ENCODE measurements around the gene ESR2. TPM values are rescaled to one million over a fixed set of nuclear protein-coding genes. Genes with fewer than 3 reads are reported as not detected.

Gene ESR2
- total and polyA plus RNA-seq, 2 of the 8 experiments (the other 6 are each of a cell fraction or from before 2014, with no cell fraction given): 0.19 to 0.23 TPM

GRCh38 chr14:64213086-64213485, 81.1 kb downstream of the ESR2 start:
- no peak for DNase-seq (ENCODE audit: low read depth in 1 of 2, low spot score in 2 of 2)
- no peak for FAIRE-seq

More at GRCh38 chr14:64213086-64213485, 81.1 kb downstream of the ESR2 start:
- Histone ChIP-seq H2BK15ac (ENCODE audit: low read length) (no peak overlapping the region), H3K79me1 (ENCODE audit: low read depth, low read length) (no peaks in the 10 kb centered on the region), H3K56ac (replicated peaks; ENCODE audit: insufficient read length, low read depth, low read length) (no peak overlapping the region), H3K14ac (ENCODE audit: insufficient read length) (no peak overlapping the region), H3K4me3 (ENCODE audit: extremely low read depth in 1 of 4, insufficient read depth in 2 of 4, low read depth in 3 of 4, low read length in 4 of 4) (no peak overlapping the region), H2AK5ac (ENCODE audit: low read depth, low read length) (no peak overlapping the region), H3K23me2 (ENCODE audit: low read depth, low read length) (no peaks in the 10 kb centered on the region), H3K23ac (ENCODE audit: insufficient read length) (no peak overlapping the region), H3K27ac (ENCODE audit: low read depth, low read length) (no peak overlapping the region), H2BK12ac (ENCODE audit: low read depth, low read length) (no peak overlapping the region), H2AFZ (ENCODE audit: low read length) (no peak overlapping the region), H3K4me1 (replicated peaks in 1 of 4; ENCODE audit: control insufficient read depth in 3 of 4, insufficient read depth in 4 of 4, low read length in 3 of 4) (no peaks in the 10 kb centered on the region), H3K18ac (ENCODE audit: extremely low read depth, low read length) (no peak overlapping the region), H3K4ac (replicated peaks; ENCODE audit: insufficient read length, low read depth, low read length) (no peak overlapping the region), H2BK5ac (ENCODE audit: low read depth, low read length) (no peak overlapping the region), H3K4me2 (ENCODE audit: insufficient read depth in 1 of 2, low read depth in 2 of 2, low read length in 2 of 2) (no peak overlapping the region), H3K9ac (replicated peaks in 1 of 4; ENCODE audit: extremely low read depth in 1 of 4, low read depth in 3 of 4, low read length in 3 of 4) (no peak overlapping the region), H4K91ac (replicated peaks; ENCODE audit: insufficient read length, low read length) (no peak overlapping the region), H3K9me3 (ENCODE audit: insufficient read depth in 2 of 2, low read depth in 1 of 2, low read length in 1 of 2) (no peaks in the 10 kb centered on the region), H3K36me3 (ENCODE audit: control insufficient read depth in 2 of 4, insufficient read depth in 4 of 4, low read length in 3 of 4) (peaks cover 12 to 67% (median 41%) of the 10 kb centered on the region in 4 experiments; a peak in 7 of 8 replicates), H4K5ac (ENCODE audit: insufficient read length, low read depth, low read length) (no peak overlapping the region), H3K27me3 (replicated peaks in 1 of 4; ENCODE audit: control insufficient read depth in 3 of 4, extremely low read depth in 1 of 4, insufficient read depth in 3 of 4, low read length in 3 of 4) (no peaks in the 10 kb centered on the region), H4K8ac (ENCODE audit: extremely low read depth, insufficient read depth, low read length) (no peak overlapping the region), H4K20me1 (replicated peaks in 1 of 2; ENCODE audit: control insufficient read depth in 1 of 2, insufficient read depth in 2 of 2, low read length in 2 of 2) (peaks cover 2 to 3% of the 10 kb centered on the region in 2 experiments), H2BK120ac (replicated peaks; ENCODE audit: low read depth, low read length) (no peak overlapping the region), H2BK20ac (ENCODE audit: low read length) (no peak overlapping the region), H3K79me2 (ENCODE audit: control insufficient read depth in 1 of 2, insufficient read depth in 2 of 2, low read length in 2 of 2) (no peaks in the 10 kb centered on the region)
- CTCF ChIA-PET (ENCODE audit: partially characterized antibody): interaction anchor here (0.6 to 1.7 kb wide), 5 partner anchors 12 to 82 kb away, joined by 3 to 4 read pairs (median 3); partner anchors contain the start of gene ESR2
- 92% methylated on average over 5 of the region's 5 CpGs; no CpG with 5 or more reads in 1 of the 2 experiments for WGBS, 2 experiments (ENCODE audit: extremely low coverage in 1 of 2, insufficient coverage in 1 of 2, insufficient read length in 1 of 2, insufficient replicate concordance in 2 of 2, low coverage in 1 of 2, low lambda C conversion rate in 2 of 2, missing lambda C conversion rate in 1 of 2)
- TF ChIP-seq RAD21 (IDR thresholded peaks at IDR 0.05 in 1 of 2, conservative IDR thresholded peaks at IDR 0.05 in 1 of 2; ENCODE audit: low read depth in 2 of 2, low read length in 2 of 2): no peak
- TF ChIP-seq SP2 (IDR thresholded peaks at IDR 0.05; ENCODE audit: low read length): no peak
- no peak for TF ChIP-seq POLR2A (IDR thresholded peaks at IDR 0.05; ENCODE audit: control extremely low read depth in 1 of 2, low read depth in 2 of 2, low read length in 2 of 2)
- TF ChIP-seq ATF3 (IDR thresholded peaks at IDR 0.05; ENCODE audit: insufficient read depth, low read depth, low read length): no peak
- TF ChIP-seq CHD1 (IDR thresholded peaks at IDR 0.05; ENCODE audit: low read depth, low read length): no peak
- no peak for TF ChIP-seq TEAD4 (IDR thresholded peaks at IDR 0.05; ENCODE audit: low read depth, low read length)
- TF ChIP-seq E2F6 (IDR thresholded peaks at IDR 0.05): no peak
- no peak for TF ChIP-seq POU5F1 (IDR thresholded peaks at IDR 0.05; ENCODE audit: low read depth, low read length)
- no peak for TF ChIP-seq SP4 (IDR thresholded peaks at IDR 0.05; ENCODE audit: low read length)
- no peak for TF ChIP-seq HDAC2 (IDR thresholded peaks at IDR 0.05; ENCODE audit: borderline replicate concordance in 1 of 2, low read depth in 2 of 2, low read length in 2 of 2)
- POLR2A ChIA-PET (ENCODE audit: partially characterized antibody): no interaction called here
